GM12892 (cell line): ENCODE results near the gene ATP6V0C.

Source experiments
- POLR2A ChIP-seq: IDR thresholded peaks from 2 replicates; pipeline ENCODE4 v1.6.1; 2011; ENCODE audit warnings: low read depth, low read length, control low read depth
- POLR2AphosphoS5 ChIP-seq: IDR thresholded peaks from 2 replicates; pipeline ENCODE4 v1.6.1; 2011; ENCODE audit warnings: low read depth, low read length, control low read depth

DNA sequence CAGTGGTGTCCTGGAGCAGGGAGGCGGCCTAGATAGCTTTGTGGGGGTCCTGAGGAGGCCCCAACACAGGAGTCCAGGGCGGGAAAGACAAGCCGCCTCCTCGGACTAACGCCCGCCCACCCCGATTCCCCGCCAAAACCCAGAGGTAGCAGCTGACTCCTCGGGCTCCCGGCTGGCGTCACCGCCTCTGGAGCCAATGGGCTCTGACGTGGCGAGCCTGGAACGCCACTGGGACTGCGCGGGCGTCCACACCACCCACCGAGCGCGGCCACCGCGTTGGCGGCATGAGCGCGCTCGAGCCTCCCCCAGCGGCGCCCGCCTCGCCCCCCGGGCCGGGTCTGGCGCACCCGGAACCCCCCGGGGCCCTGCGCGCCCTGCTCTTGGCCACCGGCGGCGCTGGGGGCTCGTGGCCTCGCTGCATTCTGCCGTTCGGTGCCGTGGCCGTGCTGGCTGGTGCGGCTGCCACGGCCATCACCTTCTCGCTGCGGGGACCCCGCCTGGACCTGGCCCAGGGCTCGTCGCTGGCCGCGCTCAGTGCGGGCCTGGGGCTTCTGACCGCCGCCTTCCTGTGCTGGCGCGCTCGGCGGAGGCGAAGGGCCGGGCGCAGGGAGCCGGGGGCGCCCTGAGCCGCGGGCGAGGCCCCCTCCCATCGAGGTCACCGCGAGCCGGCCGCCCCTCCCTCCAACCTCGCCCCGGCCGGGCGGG, 46.1 kb upstream of the ATP6V0C start:
- TF ChIP-seq POLR2AphosphoS5 (peak; percentile 10; the same call in 1 of the 2 replicates), POLR2A (peak; percentile 53; the same call in 1 of the 2 replicates)
